Prostate gland (tissue), 2 donors: Measurements from ENCODE around the gene BCKDK. TPM values are rescaled to one million over a fixed set of nuclear protein-coding genes. Genes with fewer than 3 reads are reported as not detected.

Experiments
- DNase-seq: peaks from one replicate; pipeline ENCODE4 v3.0.0-alpha.2; 2019; ENCODE audit warnings: low spot score
- H3K27ac ChIP-seq, 2 donors: fragments of 200-600 bp; sonication (generic); 2 replicates each; pipeline ENCODE4 v1.5.1; 2017 to 2019
- H3K27me3 ChIP-seq: fragments of 200-600 bp; sonication (generic); replicated peaks from 2 replicates; pipeline ENCODE4 v1.5.1; 2019; ENCODE audit not compliant: insufficient read depth
- H3K36me3 ChIP-seq, 2 donors: fragments of 200-600 bp; sonication (generic); 1 replicate in 1 of 2; 2 replicates in 1 of 2; pipeline versions ENCODE4 v1.5.1 to v1.8.1; 2017 to 2019
- H3K4me1 ChIP-seq: fragments of 200-600 bp; sonication (generic); replicated peaks from 2 replicates; pipeline ENCODE4 v1.5.1; 2019
- H3K4me3 ChIP-seq, 2 donors: fragments of 200-600 bp; sonication (generic); 2 replicates each; pipeline ENCODE4 v1.5.1; 2017 to 2019
- H3K9me3 ChIP-seq: fragments of 200-600 bp; sonication (generic); 2 replicates; pipeline ENCODE4 v1.5.1; 2017
- POLR2A ChIP-seq: fragments of 450-650 bp; IDR thresholded peaks from one replicate; pipeline ENCODE4 v1.6.1; 2016; ENCODE audit warnings: antibody characterized with exemption, mild to moderate bottlenecking
- POLR2AphosphoS5 ChIP-seq: sonication (generic); formaldehyde crosslinking; IDR thresholded peaks from one replicate; pipeline ENCODE4 v1.6.1; 2017; ENCODE audit warnings: antibody characterized with exemption
- WGBS: methylation state at CpG from one replicate; pipeline ENCODE4 v1.1.5; 2018; 5-methylcytosine and 5-hydroxymethylcytosine counted together
- intact Hi-C: fragments of 100-400 bp; cut with DNase I; formaldehyde crosslinking; loops from one replicate; pipeline ENCODE4 v1.14.2; 2022
- total RNA-seq, 2 donors: library from RNA; depleted of rRNA; stranded (reverse); fragments of >200 nt; gene quantifications; one replicate each; pipeline ENCODE4 v1.1.0, GENCODE V29; 2016
- TF ChIP-seq, protein P1 (sequence below), 4 experiments: fragments of 200-600 bp in 2 of 4; fragments of 450-650 bp in 2 of 4; sonication (generic) in 2 of 4; IDR thresholded peaks; 1 replicate in 3 of 4; 2 replicates in 1 of 4; pipeline ENCODE4 v1.5.1; 2016 to 2019; ENCODE audit warnings: antibody characterized with exemption in 4 of 4, mild to moderate bottlenecking in 2 of 4, moderate library complexity in 2 of 4

The BCKDK gene
- total RNA-seq, 2 donors from 2014 or later, result 78.5 to 80.6 TPM

DNA sequence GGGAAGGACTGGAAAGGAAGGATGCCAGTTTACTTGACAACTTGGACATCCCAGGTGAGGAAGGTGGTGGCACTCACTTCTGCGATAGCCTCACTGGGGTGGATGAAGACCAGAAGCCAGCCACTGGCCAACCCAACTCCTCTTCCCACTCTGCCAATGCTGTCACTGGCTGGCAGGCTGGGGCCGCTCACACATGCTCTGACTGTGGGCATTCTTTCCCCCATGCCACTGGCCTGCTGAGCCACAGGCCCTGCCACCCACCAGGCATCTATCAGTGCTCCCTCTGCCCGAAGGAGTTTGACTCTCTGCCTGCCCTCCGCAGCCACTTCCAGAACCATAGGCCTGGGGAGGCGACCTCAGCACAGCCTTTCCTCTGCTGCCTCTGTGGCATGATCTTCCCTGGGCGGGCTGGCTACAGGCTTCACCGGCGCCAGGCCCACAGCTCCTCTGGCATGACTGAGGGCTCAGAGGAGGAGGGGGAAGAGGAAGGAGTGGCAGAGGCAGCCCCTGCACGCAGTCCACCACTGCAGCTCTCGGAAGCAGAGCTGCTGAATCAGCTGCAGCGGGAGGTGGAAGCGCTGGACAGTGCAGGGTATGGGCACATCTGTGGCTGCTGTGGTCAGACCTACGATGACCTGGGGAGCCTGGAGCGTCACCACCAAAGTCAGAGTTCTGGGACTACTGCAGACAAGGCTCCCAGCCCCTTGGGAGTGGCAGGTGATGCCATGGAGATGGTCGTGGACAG, 29.4 kb upstream of the BCKDK start:
- H3K4me1 ChIP-seq, result peaks cover 3% of the 10 kb centered on the region
- no peaks in the 10 kb centered on the region for H3K27me3 ChIP-seq
- no peak for DNase-seq
- H3K36me3 ChIP-seq, result peaks cover 8 to 35% of the 10 kb centered on the region in 2 donors
- H3K27ac ChIP-seq, result no peak overlapping the region
- WGBS, result 95% methylated on average over 15 of the region's 15 CpGs
- TF ChIP-seq POLR2A (no peak), POLR2AphosphoS5 (no peak)
- TF ChIP-seq, protein P1, sequence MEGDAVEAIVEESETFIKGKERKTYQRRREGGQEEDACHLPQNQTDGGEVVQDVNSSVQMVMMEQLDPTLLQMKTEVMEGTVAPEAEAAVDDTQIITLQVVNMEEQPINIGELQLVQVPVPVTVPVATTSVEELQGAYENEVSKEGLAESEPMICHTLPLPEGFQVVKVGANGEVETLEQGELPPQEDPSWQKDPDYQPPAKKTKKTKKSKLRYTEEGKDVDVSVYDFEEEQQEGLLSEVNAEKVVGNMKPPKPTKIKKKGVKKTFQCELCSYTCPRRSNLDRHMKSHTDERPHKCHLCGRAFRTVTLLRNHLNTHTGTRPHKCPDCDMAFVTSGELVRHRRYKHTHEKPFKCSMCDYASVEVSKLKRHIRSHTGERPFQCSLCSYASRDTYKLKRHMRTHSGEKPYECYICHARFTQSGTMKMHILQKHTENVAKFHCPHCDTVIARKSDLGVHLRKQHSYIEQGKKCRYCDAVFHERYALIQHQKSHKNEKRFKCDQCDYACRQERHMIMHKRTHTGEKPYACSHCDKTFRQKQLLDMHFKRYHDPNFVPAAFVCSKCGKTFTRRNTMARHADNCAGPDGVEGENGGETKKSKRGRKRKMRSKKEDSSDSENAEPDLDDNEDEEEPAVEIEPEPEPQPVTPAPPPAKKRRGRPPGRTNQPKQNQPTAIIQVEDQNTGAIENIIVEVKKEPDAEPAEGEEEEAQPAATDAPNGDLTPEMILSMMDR (IDR thresholded peaks at IDR 0.05), result no peak
- intact Hi-C loops, result no loop called here
- H3K4me3 ChIP-seq, result no peak overlapping the region
- no peaks in the 10 kb centered on the region for H3K9me3 ChIP-seq

DNA sequence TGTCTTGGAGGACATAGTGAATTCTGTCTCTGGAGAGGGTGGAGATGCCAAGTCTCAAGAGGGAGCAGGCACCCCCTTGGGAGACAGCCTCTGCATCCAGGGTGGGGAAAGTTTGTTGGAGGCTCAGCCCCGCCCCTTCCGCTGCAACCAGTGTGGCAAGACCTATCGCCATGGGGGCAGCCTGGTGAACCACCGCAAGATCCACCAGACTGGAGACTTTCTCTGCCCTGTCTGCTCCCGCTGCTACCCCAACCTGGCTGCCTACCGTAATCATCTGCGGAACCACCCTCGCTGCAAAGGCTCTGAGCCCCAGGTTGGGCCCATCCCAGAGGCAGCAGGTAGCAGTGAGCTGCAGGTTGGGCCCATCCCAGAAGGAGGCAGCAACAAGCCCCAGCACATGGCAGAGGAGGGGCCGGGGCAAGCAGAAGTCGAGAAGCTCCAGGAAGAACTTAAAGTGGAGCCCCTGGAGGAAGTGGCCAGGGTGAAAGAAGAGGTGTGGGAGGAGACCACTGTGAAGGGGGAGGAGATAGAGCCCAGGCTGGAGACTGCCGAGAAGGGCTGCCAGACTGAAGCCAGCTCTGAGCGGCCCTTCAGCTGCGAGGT, 28.7 kb upstream of the BCKDK start:
- H3K27ac ChIP-seq, result no peak overlapping the region
- H3K9me3 ChIP-seq, result no peaks in the 10 kb centered on the region
- no peak for DNase-seq
- 91% methylated on average over 13 of the region's 13 CpGs for WGBS
- H3K27me3 ChIP-seq, result no peaks in the 10 kb centered on the region
- H3K4me3 ChIP-seq, result no peak overlapping the region
- H3K4me1 ChIP-seq, result peaks cover 3% of the 10 kb centered on the region
- H3K36me3 ChIP-seq, result peaks cover 8 to 40% of the 10 kb centered on the region in 2 donors
- TF ChIP-seq, protein P1 (IDR thresholded peaks at IDR 0.05), result no peak
- TF ChIP-seq POLR2AphosphoS5, result no peak
- TF ChIP-seq POLR2A, result no peak
- intact Hi-C loops, result no loop called here

DNA sequence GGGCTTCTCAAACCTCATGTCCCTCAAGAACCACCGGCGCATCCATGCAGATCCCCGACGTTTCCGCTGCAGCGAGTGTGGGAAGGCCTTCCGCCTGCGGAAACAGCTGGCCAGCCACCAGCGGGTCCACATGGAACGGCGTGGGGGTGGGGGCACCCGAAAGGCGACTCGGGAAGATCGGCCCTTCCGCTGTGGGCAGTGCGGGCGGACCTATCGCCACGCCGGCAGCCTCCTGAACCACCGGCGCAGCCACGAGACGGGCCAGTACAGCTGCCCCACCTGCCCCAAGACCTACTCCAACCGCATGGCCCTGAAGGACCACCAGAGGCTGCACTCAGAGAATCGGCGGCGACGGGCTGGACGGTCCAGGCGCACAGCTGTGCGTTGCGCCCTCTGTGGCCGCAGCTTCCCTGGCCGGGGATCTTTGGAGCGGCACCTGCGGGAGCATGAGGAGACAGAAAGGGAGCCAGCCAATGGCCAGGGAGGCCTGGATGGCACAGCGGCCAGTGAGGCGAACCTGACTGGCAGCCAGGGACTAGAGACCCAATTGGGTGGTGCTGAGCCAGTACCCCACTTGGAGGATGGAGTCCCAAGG, 28.1 kb upstream of the BCKDK start:
- TF ChIP-seq, protein P1 (IDR thresholded peaks at IDR 0.05), result no peak
- TF ChIP-seq POLR2AphosphoS5 (no peak), POLR2A (no peak)
- 95% methylated on average over 37 of the region's 40 CpGs for WGBS
- DNase-seq, result no peak
- H3K27me3 ChIP-seq, result no peaks in the 10 kb centered on the region
- H3K27ac ChIP-seq, result no peak overlapping the region
- H3K4me1 ChIP-seq, result peaks cover 3% of the 10 kb centered on the region
- peaks cover 8 to 40% of the 10 kb centered on the region in 2 donors for H3K36me3 ChIP-seq
- intact Hi-C loops, result no loop called here
- H3K4me3 ChIP-seq, result no peak overlapping the region
- no peaks in the 10 kb centered on the region for H3K9me3 ChIP-seq

DNA sequence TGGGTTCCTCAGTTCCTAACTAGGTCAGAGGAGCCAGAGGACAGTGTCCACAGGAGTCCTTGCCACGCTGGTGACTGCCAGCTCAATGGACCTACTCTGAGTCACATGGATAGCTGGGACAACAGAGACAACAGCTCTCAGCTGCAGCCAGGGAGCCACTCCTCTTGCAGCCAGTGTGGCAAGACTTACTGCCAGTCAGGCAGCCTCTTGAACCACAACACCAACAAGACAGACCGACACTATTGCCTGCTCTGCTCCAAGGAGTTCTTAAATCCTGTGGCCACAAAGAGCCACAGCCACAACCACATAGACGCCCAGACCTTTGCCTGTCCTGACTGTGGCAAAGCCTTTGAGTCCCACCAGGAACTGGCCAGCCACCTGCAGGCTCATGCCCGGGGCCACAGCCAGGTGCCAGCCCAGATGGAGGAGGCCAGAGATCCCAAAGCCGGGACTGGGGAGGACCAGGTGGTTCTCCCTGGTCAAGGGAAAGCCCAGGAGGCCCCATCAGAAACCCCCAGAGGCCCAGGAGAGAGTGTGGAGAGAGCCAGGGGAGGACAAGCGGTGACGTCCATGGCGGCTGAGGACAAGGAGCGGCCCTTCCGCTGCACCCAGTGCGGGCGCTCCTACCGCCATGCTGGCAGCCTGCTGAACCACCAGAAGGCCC, 27.3 kb upstream of the BCKDK start:
- intact Hi-C loops, result no loop called here
- 98% methylated on average over 9 of the region's 13 CpGs for WGBS

More for the DNA sequence above, 27.3 kb upstream of the BCKDK start:
- no peak overlapping the region for H3K27ac ChIP-seq
- no peaks in the 10 kb centered on the region for H3K4me1 ChIP-seq
- no peak overlapping the region for H3K4me3 ChIP-seq
- H3K27me3 ChIP-seq, result no peaks in the 10 kb centered on the region
- TF ChIP-seq POLR2AphosphoS5 (no peak), POLR2A (no peak)
- TF ChIP-seq, protein P1 (IDR thresholded peaks at IDR 0.05), result no peak
- no peaks in the 10 kb centered on the region for H3K9me3 ChIP-seq
- DNase-seq, result no peak
- H3K36me3 ChIP-seq, result peaks cover 8 to 40% of the 10 kb centered on the region in 2 donors
